Thyroid gland (tissue), 4 donors: ENCODE measurements around the gene CSF2.

Experiments used
- CTCF ChIP-seq, 6 experiments: fragments of 200-600 bp in 3 of 6; fragments of 450-650 bp in 3 of 6; sonication (generic) in 3 of 6; IDR thresholded peaks; one replicate each; pipeline ENCODE4 v1.5.1; 2016 to 2019; ENCODE audit warnings: antibody characterized with exemption in 6 of 6, mild to moderate bottlenecking in 2 of 6, inconsistent platforms in 1 of 6, moderate library complexity in 1 of 6
- POLR2A ChIP-seq, 2 donors: fragments of 450-650 bp; IDR thresholded peaks; one replicate each; pipeline ENCODE4 v1.6.1; 2017; ENCODE audit warnings: antibody characterized with exemption in 2 of 2, mild to moderate bottlenecking in 2 of 2, moderate library complexity in 1 of 2

- TF ChIP-seq CTCF (IDR thresholded peaks at IDR 0.05) (no peak), POLR2A (IDR thresholded peaks at IDR 0.05) (no peak)
These were observed 26.3 kb downstream of the CSF2 start for GRCh38 chr5:132099905-132100304.
